K562 (cell line): ENCODE data around the gene RDH8. TPM values are rescaled to one million over a fixed set of nuclear protein-coding genes. Genes with fewer than 3 reads are reported as not detected.

Source experiments
- ATAC-seq: fragments of 200-7000 bp; cut with Tn5 transposase; 3 replicates; pipeline ENCODE4 v1.9.1; 2020; ENCODE audit warnings: moderate library complexity
- BruUV-seq: library from RNA; stranded (reverse); fragments of 400-500 nt; replicated peaks from 2 replicates; lab custom pipeline; 2021; lab: Mats Ljungman, UMichigan
- CTCF ChIA-PET: fragments of 300-600 bp; formaldehyde crosslinking; extraction: SDS; loops from one replicate; lab custom pipeline; 2021; ENCODE audit warnings: low intra/inter-chr PET ratio; lab: Yijun Ruan, JAX
- POLR2A ChIA-PET: fragments of 300-600, 350-650 bp; sonication (Branson Sonifier 250); formaldehyde crosslinking; extraction: SDS; loops from one replicate; lab custom pipeline; 2021; ENCODE audit warnings: antibody characterized with exemption, inconsistent platforms; lab: Yijun Ruan, JAX
- DNase-seq, 4 experiments: peaks; one replicate each; pipeline versions ENCODE4 v3.0.0 to v3.0.0-alpha.2; 2011 to 2018; ENCODE audit warnings: low spot score in 3 of 4, mixed read lengths in 3 of 4; ENCODE audit errors: extremely low read depth in 1 of 4
- FAIRE-seq: peaks from 2 replicates; lab custom pipeline; 2011; peaks lifted over from hg19 to GRCh38; lab: Jason Lieb, UNC
- H2AFZ ChIP-seq: 2 replicates; pipeline ENCODE4 v1.6.0; 2011; ENCODE audit warnings: low read depth, low read length, control low read depth, inconsistent platforms
- H3K27ac ChIP-seq: fragments of 200-600 bp; 3 replicates; pipeline ENCODE4 v1.8.0; 2011; ENCODE audit warnings: low read depth, mild to moderate bottlenecking, control low read depth, inconsistent platforms, low read length, moderate library complexity, mixed read lengths; ENCODE audit errors: extremely low read depth
- H3K27me3 ChIP-seq, 2 experiments: fragments of 300-600 bp in 1 of 2; 2 replicates in 1 of 2; 3 replicates in 1 of 2; pipeline versions ENCODE4 v1.6.0 to v1.8.0; 2011; ENCODE audit warnings: inconsistent platforms in 2 of 2, low read length in 2 of 2, mild to moderate bottlenecking in 1 of 2, mixed read lengths in 1 of 2, moderate library complexity in 1 of 2; ENCODE audit not compliant: control insufficient read depth in 2 of 2, insufficient read depth in 2 of 2
- H3K36me3 ChIP-seq: fragments of 300-600 bp; 3 replicates; pipeline ENCODE4 v1.8.0; 2011; ENCODE audit warnings: mild to moderate bottlenecking, low read length, inconsistent platforms; ENCODE audit not compliant: control insufficient read depth, insufficient read depth
- H3K4me1 ChIP-seq, 2 experiments: fragments of 200-600 bp in 1 of 2; replicated peaks in 1 of 2; 2 replicates in 1 of 2; 3 replicates in 1 of 2; pipeline versions ENCODE4 v1.5.1 to v1.8.0; 2011; ENCODE audit warnings: inconsistent platforms in 2 of 2, low read length in 2 of 2, mild to moderate bottlenecking in 1 of 2, mixed read lengths in 1 of 2, moderate library complexity in 1 of 2; ENCODE audit not compliant: control insufficient read depth in 2 of 2, insufficient read depth in 2 of 2
- H3K4me2 ChIP-seq: 2 replicates; pipeline ENCODE4 v1.6.1; 2011; ENCODE audit warnings: low read length, control low read depth, inconsistent platforms, mixed read lengths; ENCODE audit not compliant: insufficient read depth
- H3K4me3 ChIP-seq: fragments of 200-600 bp; sonication (generic), shearing (Covaris generic); 2 replicates; pipeline ENCODE4 v1.5.1; 2016; ENCODE audit warnings: control low read depth, inconsistent platforms
- H3K79me2 ChIP-seq: fragments of 200-600 bp; 3 replicates; pipeline ENCODE4 v1.8.0; 2011; ENCODE audit warnings: low read length, inconsistent platforms; ENCODE audit not compliant: control insufficient read depth, insufficient read depth
- H3K9ac ChIP-seq, 2 experiments: 2 replicates each; pipeline versions ENCODE4 v1.6.0 to v1.6.1; 2011; ENCODE audit warnings: low read depth in 2 of 2, low read length in 2 of 2, control low read depth in 1 of 2, inconsistent platforms in 1 of 2, mild to moderate bottlenecking in 1 of 2, mixed read lengths in 1 of 2; ENCODE audit not compliant: insufficient read depth in 1 of 2
- H3K9me1 ChIP-seq: one replicate; pipeline ENCODE4 v1.6.0; 2011; ENCODE audit warnings: inconsistent platforms, mild to moderate bottlenecking, low read length, moderate library complexity; ENCODE audit not compliant: control insufficient read depth, insufficient read depth
- H3K9me3 ChIP-seq: replicated peaks from 2 replicates; pipeline ENCODE4 v1.5.1; 2011; ENCODE audit warnings: low read depth, low read length, inconsistent platforms; ENCODE audit not compliant: control insufficient read depth, insufficient read depth
- H4K20me1 ChIP-seq: replicated peaks from 2 replicates; pipeline ENCODE4 v1.6.1; 2011; ENCODE audit warnings: low read length, inconsistent platforms, mixed read lengths; ENCODE audit not compliant: control insufficient read depth, insufficient read depth
- ARID4B ChIP-seq: sonication (generic); formaldehyde crosslinking; IDR thresholded peaks from 2 replicates; pipeline ENCODE4 v1.8.0; 2022; ENCODE audit warnings: mild to moderate bottlenecking, missing genetic modification reagents
- EGR1 ChIP-seq: fragments of 450-650 bp; conservative IDR thresholded peaks from 2 replicates; pipeline ENCODE4 v1.6.1; 2017; ENCODE audit warnings: mild to moderate bottlenecking
- ELF4 ChIP-seq: fragments of 450-650 bp; formaldehyde crosslinking; IDR thresholded peaks from 2 replicates; pipeline ENCODE4 v1.4.0; 2022; ENCODE audit warnings: missing genetic modification characterization
- ESRRA ChIP-seq: fragments of 450-650 bp; IDR thresholded peaks from 2 replicates; pipeline ENCODE4 v1.6.1; 2014; ENCODE audit warnings: low read depth, mild to moderate bottlenecking, moderate library complexity, borderline replicate concordance
- MLLT1 ChIP-seq, 2 experiments: fragments of 450-650 bp; IDR thresholded peaks; 2 replicates each; pipeline ENCODE4 v1.6.1; 2016
- PHB2 ChIP-seq: fragments of 450-650 bp; IDR thresholded peaks from 2 replicates; pipeline ENCODE4 v1.6.1; 2017; ENCODE audit warnings: low read depth
- RBM14 ChIP-seq: fragments of 200-400 bp; formaldehyde crosslinking; IDR thresholded peaks from 2 replicates; pipeline ENCODE4 v1.6.1; 2018; ENCODE audit warnings: low read depth, mild to moderate bottlenecking, low read length, moderate library complexity, borderline replicate concordance; ENCODE audit not compliant: insufficient read depth
- SLC30A9 ChIP-seq: fragments of 250-450 bp; sonication (Bioruptor Pico); IDR thresholded peaks from 2 replicates; pipeline ENCODE4 v1.8.0; 2022; ENCODE audit warnings: mild to moderate bottlenecking, moderate library complexity
- SMAD2 ChIP-seq: fragments of 150-350 bp; IDR thresholded peaks from 2 replicates; pipeline ENCODE4 v1.6.1; 2014; ENCODE audit warnings: low read depth, mild to moderate bottlenecking, low read length
- ZNF121 ChIP-seq: sonication (generic); formaldehyde crosslinking; conservative IDR thresholded peaks from 2 replicates; pipeline ENCODE4 v1.8.0; 2022; ENCODE audit warnings: missing genetic modification reagents
- ZNF197 ChIP-seq: fragments of 200-800 bp; sonication (Bioruptor generic); IDR thresholded peaks from 2 replicates; pipeline ENCODE4 v1.6.1; 2016; ENCODE audit warnings: low read depth, missing genetic modification characterization, missing compliant biosample characterization
- WGBS: fragments of 100-300 bp; shearing (Covaris generic); methylation state at CpG from one replicate; pipeline ENCODE4 v1.1.6; 2016; ENCODE audit warnings: low coverage, mixed read lengths; ENCODE audit not compliant: insufficient coverage; ENCODE audit errors: missing lambda C conversion rate; 5-methylcytosine and 5-hydroxymethylcytosine counted together
- in situ Hi-C: fragments of 300-500 bp; cut with MboI; formaldehyde crosslinking; loops from 4 replicates; pipeline ENCODE4 v1.15.0; 2018; ENCODE audit warnings: inconsistent platforms, mixed read lengths
- intact Hi-C: fragments of 100-400 bp; cut with micrococcal nuclease; formaldehyde crosslinking; loops from 2 replicates; pipeline ENCODE4 v1.14.2; 2022
- polyA plus RNA-seq, 8 experiments: library from polyadenylated mRNA; depleted of rRNA in 4 of 8; stranded (reverse) in 5 of 8; unstranded in 3 of 8; fragments of >200 nt; fragmentation: Nextera tagmentation in 2 of 8; fragmentation: Illumina TruSeq in 1 of 8; extraction: Ambion mirVana in 2 of 8; extraction: Trizol in 1 of 8; gene quantifications; 2 replicates each; pipeline versions ENCODE4 v1.2.1 to v1.2.3, GENCODE V29; 2011 to 2014; ENCODE audit warnings: inconsistent platforms in 1 of 8, missing spikeins in 1 of 8
- total RNA-seq, 7 experiments: library from RNA; depleted of rRNA in 6 of 7; stranded (reverse); fragments of >200 nt in 6 of 7; fragmentation: Illumina TruSeq in 2 of 7; extraction: Trizol in 2 of 7; gene quantifications; 2 replicates each; pipeline versions ENCODE4 v1.2.1 to v1.2.3, GENCODE V29; 2011 to 2021; ENCODE audit warnings: low replicate concordance in 1 of 7

RDH8 gene
- total and polyA plus RNA-seq, 9 of the 15 experiments (the other 6 are each of a cell fraction or from before 2014, with no cell fraction given) = not detected

DNA sequence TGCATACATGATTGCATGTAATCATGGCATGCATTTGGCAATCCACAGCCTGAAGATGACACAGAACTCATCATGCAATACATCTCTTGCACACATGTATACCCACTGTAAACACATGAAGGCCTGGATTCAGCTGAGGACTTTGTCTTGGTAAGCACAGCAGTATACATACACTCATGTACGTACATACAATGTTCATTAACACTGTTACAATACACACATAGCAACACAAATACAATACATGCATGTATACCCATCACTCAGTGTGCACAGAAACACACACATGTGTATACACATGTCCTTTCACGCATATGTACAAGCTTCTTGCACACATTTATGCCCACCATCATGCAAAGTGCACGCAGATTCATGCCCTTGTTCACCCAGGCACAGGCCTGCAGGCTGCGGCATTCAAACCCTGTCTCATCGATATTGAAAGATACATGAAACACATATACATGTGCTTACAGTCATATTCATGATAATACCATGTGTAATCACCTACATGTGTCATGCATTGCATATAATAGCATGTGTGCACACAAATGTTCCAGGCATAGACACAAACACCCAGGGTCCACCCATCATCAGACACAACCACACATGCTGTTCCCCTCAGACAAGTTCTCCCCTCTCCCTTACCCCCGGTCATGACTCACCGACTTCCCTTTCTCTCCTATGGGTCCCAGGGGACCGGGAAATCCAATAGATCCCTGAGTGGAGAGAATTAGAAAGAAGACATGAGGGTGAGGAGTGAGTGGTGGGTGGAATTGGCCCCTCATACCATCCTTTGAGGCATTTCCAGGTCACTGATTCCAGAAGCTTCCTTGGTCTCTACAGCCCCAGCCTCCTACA lies 31.6 kb upstream of the RDH8 start (continued):
- TF ChIP-seq ELF4 = no peak
- no peak for TF ChIP-seq SMAD2
- TF ChIP-seq ZNF121 (CRISPR knock-in tag) = no peak
- no peak for TF ChIP-seq ZNF197
- TF ChIP-seq RBM14 = no peak
- TF ChIP-seq SLC30A9 (CRISPR knock-in tag) = no peak
- no peak for TF ChIP-seq MLLT1 (IDR thresholded peaks at IDR 0.05)

- Histone ChIP-seq H3K9me3 (no peaks in the 10 kb centered on the region), H3K27ac (no peak overlapping the region), H3K4me1 (no peaks in the 10 kb centered on the region; a peak in 1 of 5 replicates), H3K4me3 (no peak overlapping the region), H3K9ac (no peak overlapping the region), H4K20me1 (no peaks in the 10 kb centered on the region; the same call in 1 of the 2 replicates), H3K27me3 (peaks cover 3 to 28% of the 10 kb centered on the region in 2 experiments; a peak in 4 of 5 replicates), H3K36me3 (no peaks in the 10 kb centered on the region), H3K4me2 (no peak overlapping the region), H2AFZ (no peak overlapping the region), H3K9me1 (no peaks in the 10 kb centered on the region), H3K79me2 (no peaks in the 10 kb centered on the region)
- FAIRE-seq (no peak), DNase-seq (no peak), ATAC-seq (no peak)
- ChIA-PET POLR2A (interaction anchor here (0.6 to 2.0 kb wide), 3 partner anchors 14 to 108 kb away, joined by 3 to 6 read pairs (median 4); no protein-coding TSS in a partner anchor), CTCF (no interaction called here)
- no TSS peak for BruUV-seq
- under 1% methylated on average over 8 of the region's 8 CpGs for WGBS
- TF ChIP-seq PHB2 (no peak), ESRRA (0 out of 2 replicates have a peak, but pooled peaks have one; percentile 42), EGR1 (peak; percentile 21; the same call in 1 of the 2 replicates), ARID4B (CRISPR knock-in tag) (no peak)
- in situ Hi-C loops = no loop called here
- intact Hi-C loops = no loop called here
Measured at GRCh38 chr19:9986787-9987281, 26.4 kb upstream of the RDH8 start.
